LNCaP clone FGC (cell line): ENCODE measurements around the gene GSN.

Experiments used
- DNase-seq: peaks from one replicate; pipeline ENCODE4 v3.0.0-alpha.2; 2011; ENCODE audit warnings: low read depth
- H3K4me3 ChIP-seq: 2 replicates; pipeline ENCODE4 v1.5.1; 2011; ENCODE audit warnings: mild to moderate bottlenecking, low read depth, low read length, control low read depth
- CTCF ChIP-seq: IDR thresholded peaks from 2 replicates; pipeline ENCODE4 v1.5.1; 2012; ENCODE audit warnings: mild to moderate bottlenecking; ENCODE audit not compliant: control insufficient read depth, insufficient read depth; ENCODE audit errors: extremely low read depth

Gene GSN

GRCh38 chr9:121296213-121297127 lies 28.5 kb downstream of the GSN start:
- DNase-seq: no peak
- H3K4me3 ChIP-seq: no peak overlapping the region
- no peak for TF ChIP-seq CTCF

GRCh38 chr9:121297389-121297788 lies 29.4 kb downstream of the GSN start:
- H3K4me3 ChIP-seq: no peak overlapping the region
- TF ChIP-seq CTCF: no peak
- DNase-seq: no peak

DNA sequence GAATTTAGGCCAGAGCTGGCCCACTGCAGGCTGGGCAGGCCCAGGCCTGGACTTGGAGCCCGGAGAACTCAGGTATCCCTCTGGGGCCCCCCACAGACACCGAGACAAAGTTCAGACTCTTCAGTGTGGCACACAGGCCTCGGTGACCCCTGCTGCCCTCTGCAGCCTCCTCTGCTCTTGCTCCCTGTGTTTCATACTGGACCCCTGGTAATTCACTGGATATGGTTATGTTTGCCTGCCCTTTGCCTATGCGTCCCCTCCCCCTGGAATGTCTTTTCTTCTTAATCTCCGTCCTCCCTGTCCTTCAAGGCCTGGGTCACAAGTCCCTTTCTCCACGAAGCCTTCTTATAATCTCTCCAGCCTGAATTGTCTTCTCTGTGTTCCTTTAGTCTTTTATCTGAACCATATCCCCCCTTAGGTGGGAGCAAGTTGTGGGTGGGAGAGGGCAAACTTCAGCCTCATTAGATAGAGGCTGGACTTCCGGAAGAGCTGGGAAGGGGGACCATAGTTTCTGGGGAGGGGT lies 30.1 kb downstream of the GSN start:
- DNase-seq: no peak
- no peak for TF ChIP-seq CTCF
- H3K4me3 ChIP-seq: no peak overlapping the region

GRCh38 chr9:121298689-121299466 lies 30.9 kb downstream of the GSN start:
- no peak overlapping the region for H3K4me3 ChIP-seq
- no peak for TF ChIP-seq CTCF
- no peak for DNase-seq

- H3K4me3 ChIP-seq: no peak overlapping the region
- DNase-seq: no peak
- no peak for TF ChIP-seq CTCF
Measured at GRCh38 chr9:121299467-121300282, 31.7 kb downstream of the GSN start.

- no peak for DNase-seq
- TF ChIP-seq CTCF: no peak
- no peak overlapping the region for H3K4me3 ChIP-seq
Measured at GRCh38 chr9:121300283-121301119, 32.5 kb downstream of the GSN start.
